Keratinocyte (primary cell): ENCODE results near the gene SLX4IP. TPM values are rescaled to one million over a fixed set of nuclear protein-coding genes. Genes with fewer than 3 reads are reported as not detected.
A peak's percentile ranks its signal among the peaks of the same experiment; 100 is the strongest.

Experiments used
- DNase-seq: peaks from one replicate; pipeline ENCODE4 v3.0.0-alpha.2; 2011; ENCODE audit warnings: low read depth, missing footprints, low spot score
- FAIRE-seq: peaks from 2 replicates; lab custom pipeline; 2011; peaks lifted over from hg19 to GRCh38; lab: Jason Lieb, UNC
- H2AFZ ChIP-seq: 2 replicates; pipeline ENCODE4 v1.6.0; 2012; ENCODE audit warnings: low read length, control low read depth, inconsistent platforms; ENCODE audit not compliant: control insufficient read depth
- H3K27ac ChIP-seq: 2 replicates; pipeline ENCODE4 v1.5.1; 2011; ENCODE audit warnings: low read length; ENCODE audit not compliant: control insufficient read depth, insufficient read depth
- H3K27me3 ChIP-seq: 3 replicates; pipeline ENCODE4 v1.6.0; 2011; ENCODE audit warnings: low read length; ENCODE audit not compliant: control insufficient read depth, insufficient read depth; ENCODE audit errors: extremely low read depth
- H3K36me3 ChIP-seq, 2 experiments: 2 replicates in 1 of 2; 3 replicates in 1 of 2; pipeline ENCODE4 v1.5.1; 2011; ENCODE audit warnings: low read length in 2 of 2, mild to moderate bottlenecking in 1 of 2; ENCODE audit not compliant: control insufficient read depth in 2 of 2, insufficient read depth in 2 of 2; ENCODE audit errors: extremely low read depth in 1 of 2
- H3K4me1 ChIP-seq: 3 replicates; pipeline ENCODE4 v1.5.1; 2011; ENCODE audit warnings: low read length; ENCODE audit not compliant: control insufficient read depth, insufficient read depth; ENCODE audit errors: extremely low read depth
- H3K4me2 ChIP-seq: 3 replicates; pipeline ENCODE4 v1.6.0; 2011; ENCODE audit warnings: low read depth, low read length; ENCODE audit not compliant: control insufficient read depth, insufficient read depth; ENCODE audit errors: extremely low read depth
- H3K4me3 ChIP-seq, 3 experiments: fragments of 200-600 bp in 1 of 3; sonication (generic) in 1 of 3; 2 replicates in 2 of 3; 3 replicates in 1 of 3; pipeline ENCODE4 v1.5.1; 2011 to 2016; ENCODE audit warnings: low read length in 3 of 3, mild to moderate bottlenecking in 3 of 3, control low read depth in 2 of 3, inconsistent platforms in 1 of 3, low read depth in 1 of 3, mixed read lengths in 1 of 3, mixed run types in 1 of 3, moderate library complexity in 1 of 3; ENCODE audit not compliant: control insufficient read depth in 2 of 3, insufficient read depth in 2 of 3; ENCODE audit errors: extremely low read depth in 1 of 3
- H3K79me2 ChIP-seq: 2 replicates; pipeline ENCODE4 v1.6.0; 2012; ENCODE audit warnings: low read length; ENCODE audit not compliant: control insufficient read depth, insufficient read depth
- H3K9ac ChIP-seq: 3 replicates; pipeline ENCODE4 v1.6.0; 2011; ENCODE audit warnings: low read length; ENCODE audit not compliant: control insufficient read depth, insufficient read depth; ENCODE audit errors: extremely low read depth
- H3K9me1 ChIP-seq: 3 replicates; pipeline ENCODE4 v1.6.0; 2011; ENCODE audit warnings: low read length; ENCODE audit not compliant: control insufficient read depth, insufficient read depth; ENCODE audit errors: extremely low read depth
- H3K9me3 ChIP-seq: 2 replicates; pipeline ENCODE4 v1.5.1; 2012; ENCODE audit warnings: low read depth, low read length; ENCODE audit not compliant: control insufficient read depth
- H4K20me1 ChIP-seq: 3 replicates; pipeline ENCODE4 v1.6.0; 2011; ENCODE audit warnings: low read length; ENCODE audit not compliant: control insufficient read depth, insufficient read depth; ENCODE audit errors: extremely low read depth
- EZH2 ChIP-seq: IDR thresholded peaks from one replicate; pipeline ENCODE4 v1.6.1; 2012; ENCODE audit warnings: inconsistent platforms, mild to moderate bottlenecking, low read length, moderate library complexity
- dilution Hi-C: fragments of 300-500 bp; cut with MboI; formaldehyde crosslinking; loops from one replicate; pipeline ENCODE4 v1.7.0; 2020; ENCODE audit warnings: low sequenced_read_pairs; ENCODE audit not compliant: extremely low pct_ligation_motif_present
- polyA plus RNA-seq, 5 experiments: library from polyadenylated mRNA; depleted of rRNA in 3 of 5; stranded (reverse) in 3 of 5; stranded (forward) in 1 of 5; unstranded in 1 of 5; fragments of >200 nt; gene quantifications; 1 replicate in 1 of 5; 2 replicates in 3 of 5; 3 replicates in 1 of 5; pipeline versions ENCODE4 v1.2.1 to v1.2.3, GENCODE V29; 2011 to 2012; ENCODE audit warnings: missing spikeins in 2 of 5, low read depth in 1 of 5, low replicate concordance in 1 of 5
- TF ChIP-seq, protein P1 (sequence below), 3 experiments: IDR thresholded peaks in 1 of 3; conservative IDR thresholded peaks in 1 of 3; optimal IDR thresholded peaks in 1 of 3; 2 replicates in 2 of 3; 3 replicates in 1 of 3; pipeline versions ENCODE3 to v1.5.1; 2011; ENCODE audit warnings: low read length in 3 of 3, mild to moderate bottlenecking in 3 of 3, moderate library complexity in 2 of 3, control low read depth in 1 of 3, inconsistent platforms in 1 of 3; ENCODE audit not compliant: insufficient read depth in 2 of 3; ENCODE audit errors: extremely low read depth in 1 of 3

SLX4IP gene
- polyA plus RNA-seq, 1 donor (not counting 4 experiments of a cell fraction or from before 2014, with no cell fraction given), result 3.0 TPM

- Histone ChIP-seq H3K27ac (peak overlapping the region; percentile 1), H3K9me1 (no peaks in the 10 kb centered on the region), H3K79me2 (no peaks in the 10 kb centered on the region), H2AFZ (no peak overlapping the region), H3K4me3 (no peak overlapping the region), H3K4me1 (peaks cover 47% of the 10 kb centered on the region), H3K27me3 (no peaks in the 10 kb centered on the region), H3K9ac (no peak overlapping the region), H3K36me3 (no peaks in the 10 kb centered on the region), H3K9me3 (no peaks in the 10 kb centered on the region), H4K20me1 (no peaks in the 10 kb centered on the region), H3K4me2 (no peak overlapping the region)
- dilution Hi-C loops, result no loop called here
- no peak for FAIRE-seq
- TF ChIP-seq EZH2, result no peak
- TF ChIP-seq, protein P1, sequence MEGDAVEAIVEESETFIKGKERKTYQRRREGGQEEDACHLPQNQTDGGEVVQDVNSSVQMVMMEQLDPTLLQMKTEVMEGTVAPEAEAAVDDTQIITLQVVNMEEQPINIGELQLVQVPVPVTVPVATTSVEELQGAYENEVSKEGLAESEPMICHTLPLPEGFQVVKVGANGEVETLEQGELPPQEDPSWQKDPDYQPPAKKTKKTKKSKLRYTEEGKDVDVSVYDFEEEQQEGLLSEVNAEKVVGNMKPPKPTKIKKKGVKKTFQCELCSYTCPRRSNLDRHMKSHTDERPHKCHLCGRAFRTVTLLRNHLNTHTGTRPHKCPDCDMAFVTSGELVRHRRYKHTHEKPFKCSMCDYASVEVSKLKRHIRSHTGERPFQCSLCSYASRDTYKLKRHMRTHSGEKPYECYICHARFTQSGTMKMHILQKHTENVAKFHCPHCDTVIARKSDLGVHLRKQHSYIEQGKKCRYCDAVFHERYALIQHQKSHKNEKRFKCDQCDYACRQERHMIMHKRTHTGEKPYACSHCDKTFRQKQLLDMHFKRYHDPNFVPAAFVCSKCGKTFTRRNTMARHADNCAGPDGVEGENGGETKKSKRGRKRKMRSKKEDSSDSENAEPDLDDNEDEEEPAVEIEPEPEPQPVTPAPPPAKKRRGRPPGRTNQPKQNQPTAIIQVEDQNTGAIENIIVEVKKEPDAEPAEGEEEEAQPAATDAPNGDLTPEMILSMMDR (optimal IDR thresholded peaks at IDR 0.05 in 1 of 3, IDR thresholded peaks at IDR 0.05 in 1 of 3, conservative IDR thresholded peaks at IDR 0.05 in 1 of 3; ENCODE audit: extremely low read depth in 1 of 3, insufficient read depth in 2 of 3, low read length in 3 of 3), result no peak
- no peak for DNase-seq
These were observed 190.5 kb downstream of the SLX4IP start for GRCh38 chr20:10625641-10626040.

DNA sequence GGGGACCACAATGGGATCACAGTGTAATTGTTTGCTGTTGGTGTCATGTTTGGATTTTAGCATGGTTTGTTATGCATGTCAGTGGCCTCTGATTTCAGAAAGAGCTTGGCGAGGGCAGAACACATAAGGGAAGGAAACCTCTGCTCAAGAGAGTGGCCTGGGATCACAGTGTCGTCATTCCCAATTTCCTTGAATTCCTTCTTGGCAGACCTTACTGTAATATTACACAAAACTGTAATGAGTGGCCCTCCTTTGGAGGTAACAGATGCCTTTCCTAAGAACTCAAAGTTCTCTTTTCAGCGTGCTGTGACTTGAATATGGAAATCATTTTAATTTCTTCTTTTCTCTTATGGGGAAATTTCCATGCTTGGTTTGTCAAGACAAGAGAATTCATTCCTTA lies 191.8 kb downstream of the SLX4IP start:
- Histone ChIP-seq H2AFZ (no peak overlapping the region), H3K9ac (peak overlapping the region; percentile 12), H3K4me2 (peak overlapping the region; percentile 59), H3K9me3 (no peaks in the 10 kb centered on the region), H3K4me3 (no peak overlapping the region), H4K20me1 (no peaks in the 10 kb centered on the region), H3K4me1 (peaks cover 46% of the 10 kb centered on the region), H3K27me3 (no peaks in the 10 kb centered on the region), H3K36me3 (no peaks in the 10 kb centered on the region), H3K9me1 (no peaks in the 10 kb centered on the region), H3K79me2 (no peaks in the 10 kb centered on the region), H3K27ac (peak overlapping the region; percentile 61)
- TF ChIP-seq, protein P1 (optimal IDR thresholded peaks at IDR 0.05 in 1 of 3, IDR thresholded peaks at IDR 0.05 in 1 of 3, conservative IDR thresholded peaks at IDR 0.05 in 1 of 3; ENCODE audit: extremely low read depth in 1 of 3, insufficient read depth in 2 of 3, low read length in 3 of 3), result no peak
- dilution Hi-C loops, result no loop called here
- FAIRE-seq (peak; percentile 53), DNase-seq (no peak)
